PFSK-1 (cell line): ENCODE results near the gene DPPA4.

Source experiments
- FOXP2 ChIP-seq: optimal IDR thresholded peaks from 2 replicates; pipeline ENCODE3; 2011; ENCODE audit warnings: borderline replicate concordance, control low read depth, inconsistent platforms; ENCODE audit not compliant: insufficient read depth; ENCODE audit errors: extremely low read length, extremely low read depth
- POLR2AphosphoS5 ChIP-seq: IDR thresholded peaks from 2 replicates; pipeline ENCODE4 v1.6.1; 2012; ENCODE audit warnings: low read depth, mild to moderate bottlenecking, control low read depth, low read length, moderate library complexity
- SIN3A ChIP-seq: IDR thresholded peaks from 2 replicates; pipeline ENCODE4 v1.6.1; 2012; ENCODE audit warnings: mild to moderate bottlenecking, low read length, moderate library complexity, borderline replicate concordance; ENCODE audit not compliant: insufficient read depth
- TAF1 ChIP-seq: IDR thresholded peaks from 2 replicates; pipeline ENCODE4 v1.6.1; 2012; ENCODE audit warnings: low read length, control low read depth, borderline replicate concordance; ENCODE audit not compliant: insufficient read depth
- TF ChIP-seq, protein P1 (sequence below), 2 experiments: IDR thresholded peaks; 2 replicates each; pipeline versions ENCODE4 v1.6.1 to v1.8.0; 2011 to 2012; ENCODE audit warnings: low read depth in 2 of 2, low read length in 2 of 2, control low read depth in 1 of 2, inconsistent platforms in 1 of 2, mild to moderate bottlenecking in 1 of 2, moderate library complexity in 1 of 2; ENCODE audit not compliant: insufficient read depth in 1 of 2

Gene DPPA4

DNA sequence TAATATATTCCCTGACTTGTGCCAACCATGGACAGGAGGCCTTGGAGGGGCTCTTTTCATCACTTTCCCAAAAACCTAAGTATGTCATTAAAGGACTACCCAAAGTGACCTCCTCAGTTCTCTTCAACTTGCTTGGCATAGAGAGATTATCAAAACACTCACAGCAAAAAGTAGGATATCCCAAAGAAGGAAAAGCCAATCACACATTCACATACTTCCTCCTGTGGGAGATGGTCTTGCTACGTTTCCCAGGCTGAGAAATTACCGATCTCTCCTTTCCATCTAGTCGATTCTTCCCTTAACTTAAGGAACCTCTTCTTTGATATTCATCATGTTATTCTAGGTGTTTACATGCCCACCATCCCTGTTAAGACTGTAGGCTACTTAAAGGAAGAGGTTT is 9.1 kb downstream of the DPPA4 start:
- no peak for TF ChIP-seq POLR2AphosphoS5
- no peak for TF ChIP-seq TAF1
- TF ChIP-seq, protein P1, sequence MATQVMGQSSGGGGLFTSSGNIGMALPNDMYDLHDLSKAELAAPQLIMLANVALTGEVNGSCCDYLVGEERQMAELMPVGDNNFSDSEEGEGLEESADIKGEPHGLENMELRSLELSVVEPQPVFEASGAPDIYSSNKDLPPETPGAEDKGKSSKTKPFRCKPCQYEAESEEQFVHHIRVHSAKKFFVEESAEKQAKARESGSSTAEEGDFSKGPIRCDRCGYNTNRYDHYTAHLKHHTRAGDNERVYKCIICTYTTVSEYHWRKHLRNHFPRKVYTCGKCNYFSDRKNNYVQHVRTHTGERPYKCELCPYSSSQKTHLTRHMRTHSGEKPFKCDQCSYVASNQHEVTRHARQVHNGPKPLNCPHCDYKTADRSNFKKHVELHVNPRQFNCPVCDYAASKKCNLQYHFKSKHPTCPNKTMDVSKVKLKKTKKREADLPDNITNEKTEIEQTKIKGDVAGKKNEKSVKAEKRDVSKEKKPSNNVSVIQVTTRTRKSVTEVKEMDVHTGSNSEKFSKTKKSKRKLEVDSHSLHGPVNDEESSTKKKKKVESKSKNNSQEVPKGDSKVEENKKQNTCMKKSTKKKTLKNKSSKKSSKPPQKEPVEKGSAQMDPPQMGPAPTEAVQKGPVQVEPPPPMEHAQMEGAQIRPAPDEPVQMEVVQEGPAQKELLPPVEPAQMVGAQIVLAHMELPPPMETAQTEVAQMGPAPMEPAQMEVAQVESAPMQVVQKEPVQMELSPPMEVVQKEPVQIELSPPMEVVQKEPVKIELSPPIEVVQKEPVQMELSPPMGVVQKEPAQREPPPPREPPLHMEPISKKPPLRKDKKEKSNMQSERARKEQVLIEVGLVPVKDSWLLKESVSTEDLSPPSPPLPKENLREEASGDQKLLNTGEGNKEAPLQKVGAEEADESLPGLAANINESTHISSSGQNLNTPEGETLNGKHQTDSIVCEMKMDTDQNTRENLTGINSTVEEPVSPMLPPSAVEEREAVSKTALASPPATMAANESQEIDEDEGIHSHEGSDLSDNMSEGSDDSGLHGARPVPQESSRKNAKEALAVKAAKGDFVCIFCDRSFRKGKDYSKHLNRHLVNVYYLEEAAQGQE (IDR thresholded peaks at IDR 0.05; ENCODE audit: insufficient read depth in 1 of 2, low read depth in 2 of 2, low read length in 2 of 2): no peak
- no peak for TF ChIP-seq SIN3A
- TF ChIP-seq FOXP2: no peak

DNA sequence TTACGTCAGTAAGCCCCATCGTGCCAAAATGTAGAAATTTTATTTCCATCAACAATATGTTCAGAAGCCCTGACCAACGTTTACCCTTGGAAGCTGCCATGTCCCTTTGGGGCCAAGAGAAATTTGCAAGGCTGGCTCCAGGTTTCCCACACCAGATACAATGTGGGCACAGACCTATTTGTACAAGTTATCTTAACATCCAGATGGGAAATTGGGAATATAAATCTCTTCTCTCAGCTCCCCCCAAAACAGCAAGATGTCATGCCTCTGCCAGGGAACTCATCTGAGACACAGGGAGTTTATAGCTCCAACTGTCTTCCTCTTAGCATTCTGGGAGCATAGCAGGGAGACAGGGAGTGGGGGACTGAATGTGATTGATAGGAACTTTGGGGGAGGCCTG is 11.7 kb downstream of the DPPA4 start:
- no peak for TF ChIP-seq SIN3A
- no peak for TF ChIP-seq POLR2AphosphoS5
- TF ChIP-seq TAF1: no peak
- no peak for TF ChIP-seq FOXP2
- TF ChIP-seq, protein P1 (IDR thresholded peaks at IDR 0.05; ENCODE audit: insufficient read depth in 1 of 2, low read depth in 2 of 2, low read length in 2 of 2): no peak

DNA sequence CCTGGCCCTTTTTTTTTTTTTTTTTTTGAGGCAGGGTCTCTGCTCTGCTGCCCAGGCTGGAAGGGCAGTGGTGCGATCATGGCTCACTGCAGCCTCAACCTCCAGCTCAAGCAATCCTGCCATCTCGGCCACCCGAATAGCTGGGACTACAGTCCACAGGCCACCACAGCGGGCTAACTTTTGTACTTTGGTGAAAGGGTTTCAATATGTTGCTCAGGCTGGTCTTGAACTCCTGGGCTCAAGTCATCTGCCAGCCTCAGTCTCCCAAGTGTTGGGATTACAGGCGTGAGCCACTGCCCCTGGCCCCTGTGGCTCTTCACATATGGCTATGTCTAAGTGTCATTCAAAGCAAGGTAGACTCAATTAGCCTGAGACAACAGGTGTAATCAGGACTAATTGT is 12.2 kb downstream of the DPPA4 start:
- no peak for TF ChIP-seq SIN3A

DNA sequence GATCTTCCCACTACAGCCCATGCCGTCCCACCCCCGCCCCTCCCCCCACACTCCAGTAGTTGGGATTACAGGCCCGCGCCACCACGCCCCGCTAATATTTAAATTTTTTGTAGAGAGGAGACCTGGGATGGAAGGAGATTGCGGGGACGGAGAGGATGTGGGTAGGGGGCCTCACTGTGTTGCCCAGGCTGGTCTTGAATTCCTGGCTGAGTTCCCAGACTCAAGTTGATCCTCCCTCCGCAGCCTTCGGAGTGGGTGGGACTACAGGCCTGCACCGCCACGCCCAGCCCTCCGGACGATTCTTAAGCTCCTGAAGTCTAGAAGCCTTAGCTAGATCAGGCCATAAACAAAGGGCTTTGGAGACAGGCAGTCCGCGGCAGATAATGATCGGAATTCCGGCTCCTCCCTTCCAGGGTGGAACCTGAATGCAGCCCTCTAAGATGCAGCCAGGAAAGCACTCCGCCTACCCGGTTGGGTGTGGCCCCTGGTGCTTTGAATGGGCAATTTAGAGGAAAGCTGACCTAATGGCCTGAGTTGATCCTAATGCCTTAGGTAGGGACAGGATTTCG is 21.1 kb downstream of the DPPA4 start, which contains the start of gene DPPA2:
DPPA2 (minus strand) TSS at position 356 of the 569 bp plus-strand sequence. CDS start 1,975 bp downstream, outside the sequence.
- no peak for TF ChIP-seq SIN3A
- TF ChIP-seq TAF1: no peak
- no peak for TF ChIP-seq FOXP2
- TF ChIP-seq, protein P1 (IDR thresholded peaks at IDR 0.05; ENCODE audit: insufficient read depth in 1 of 2, low read depth in 2 of 2, low read length in 2 of 2): no peak
- no peak for TF ChIP-seq POLR2AphosphoS5

DNA sequence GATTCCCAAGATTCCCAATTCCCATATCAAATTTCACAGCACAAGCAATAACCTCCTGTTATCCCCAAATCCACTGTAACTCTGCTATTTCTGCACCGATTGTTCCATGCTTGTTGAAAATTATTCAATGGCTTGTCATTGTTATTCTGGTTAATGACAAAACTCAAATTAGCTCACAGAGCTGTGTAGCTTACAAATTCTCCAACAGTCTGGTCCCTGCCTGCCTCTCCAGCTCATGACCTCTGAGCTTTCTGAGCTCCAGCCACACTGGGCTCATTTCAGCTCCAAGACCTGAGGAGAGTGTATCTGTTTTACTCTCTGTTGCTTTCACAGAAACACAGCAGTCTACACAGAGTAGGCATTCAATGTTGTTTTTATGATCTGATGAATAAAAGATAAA is 24.3 kb downstream of the DPPA4 start:
- TF ChIP-seq TAF1 (no peak), FOXP2 (no peak), SIN3A (no peak), POLR2AphosphoS5 (no peak)
- TF ChIP-seq, protein P1 (IDR thresholded peaks at IDR 0.05; ENCODE audit: insufficient read depth in 1 of 2, low read depth in 2 of 2, low read length in 2 of 2): no peak
